Measurements from ENCODE around the gene CDC14A.

The CDC14A gene

DNA sequence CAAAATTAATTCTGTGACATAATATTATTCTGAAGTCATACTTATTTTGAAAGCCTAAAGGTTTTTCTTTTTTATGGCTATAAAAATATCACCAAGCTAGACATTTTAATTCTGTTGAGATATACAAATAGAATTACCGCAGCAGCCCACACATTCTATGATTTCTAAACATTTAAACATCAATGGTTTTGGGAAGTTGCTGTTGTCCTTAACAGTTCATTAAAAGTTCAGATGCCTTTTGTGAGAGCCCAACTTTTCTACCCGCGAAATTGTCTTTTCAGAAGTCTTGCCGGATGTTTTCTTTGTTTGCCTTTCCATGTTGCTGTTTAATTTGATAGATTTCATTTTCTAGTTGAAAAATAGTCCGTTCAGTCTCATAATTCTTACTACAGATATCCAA lies 40.5 kb downstream of the CDC14A start:
- H3K79me2 ChIP-seq (ENCODE audit: insufficient read depth, low read length): no peaks in the 10 kb centered on the region
- H3K36me3 ChIP-seq (ENCODE audit: low read length): no peaks in the 10 kb centered on the region
- no peak for TF ChIP-seq EZH2phosphoT487 (conservative IDR thresholded peaks at IDR 0.05; ENCODE audit: low read length)
- TF ChIP-seq, protein P1, sequence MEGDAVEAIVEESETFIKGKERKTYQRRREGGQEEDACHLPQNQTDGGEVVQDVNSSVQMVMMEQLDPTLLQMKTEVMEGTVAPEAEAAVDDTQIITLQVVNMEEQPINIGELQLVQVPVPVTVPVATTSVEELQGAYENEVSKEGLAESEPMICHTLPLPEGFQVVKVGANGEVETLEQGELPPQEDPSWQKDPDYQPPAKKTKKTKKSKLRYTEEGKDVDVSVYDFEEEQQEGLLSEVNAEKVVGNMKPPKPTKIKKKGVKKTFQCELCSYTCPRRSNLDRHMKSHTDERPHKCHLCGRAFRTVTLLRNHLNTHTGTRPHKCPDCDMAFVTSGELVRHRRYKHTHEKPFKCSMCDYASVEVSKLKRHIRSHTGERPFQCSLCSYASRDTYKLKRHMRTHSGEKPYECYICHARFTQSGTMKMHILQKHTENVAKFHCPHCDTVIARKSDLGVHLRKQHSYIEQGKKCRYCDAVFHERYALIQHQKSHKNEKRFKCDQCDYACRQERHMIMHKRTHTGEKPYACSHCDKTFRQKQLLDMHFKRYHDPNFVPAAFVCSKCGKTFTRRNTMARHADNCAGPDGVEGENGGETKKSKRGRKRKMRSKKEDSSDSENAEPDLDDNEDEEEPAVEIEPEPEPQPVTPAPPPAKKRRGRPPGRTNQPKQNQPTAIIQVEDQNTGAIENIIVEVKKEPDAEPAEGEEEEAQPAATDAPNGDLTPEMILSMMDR (IDR thresholded peaks at IDR 0.05; ENCODE audit: insufficient read depth, low read length, poor library complexity, severe bottlenecking): no peak
- H3K9me2 ChIP-seq (replicated peaks; ENCODE audit: insufficient read depth, low read length): no peaks in the 10 kb centered on the region
- no peak overlapping the region for H3K27ac ChIP-seq (ENCODE audit: low read depth, low read length)
- H3K27me3 ChIP-seq (ENCODE audit: low read length): no peaks in the 10 kb centered on the region
- H3K9me3 ChIP-seq (ENCODE audit: insufficient read depth, low read length): no peaks in the 10 kb centered on the region
- no peak overlapping the region for H3K4me3 ChIP-seq (ENCODE audit: insufficient read depth, low read length, poor library complexity, severe bottlenecking)
- no peak overlapping the region for H2AFZ ChIP-seq (ENCODE audit: low read depth, low read length, severe bottlenecking)
- H3K9ac ChIP-seq (ENCODE audit: low read length): no peak overlapping the region
- H3K4me2 ChIP-seq (ENCODE audit: low read depth, low read length, poor library complexity, severe bottlenecking): no peak overlapping the region
- H4K20me1 ChIP-seq (ENCODE audit: low read depth, low read length): no peaks in the 10 kb centered on the region
- no peaks in the 10 kb centered on the region for H3F3A ChIP-seq (ENCODE audit: insufficient read depth)

DNA sequence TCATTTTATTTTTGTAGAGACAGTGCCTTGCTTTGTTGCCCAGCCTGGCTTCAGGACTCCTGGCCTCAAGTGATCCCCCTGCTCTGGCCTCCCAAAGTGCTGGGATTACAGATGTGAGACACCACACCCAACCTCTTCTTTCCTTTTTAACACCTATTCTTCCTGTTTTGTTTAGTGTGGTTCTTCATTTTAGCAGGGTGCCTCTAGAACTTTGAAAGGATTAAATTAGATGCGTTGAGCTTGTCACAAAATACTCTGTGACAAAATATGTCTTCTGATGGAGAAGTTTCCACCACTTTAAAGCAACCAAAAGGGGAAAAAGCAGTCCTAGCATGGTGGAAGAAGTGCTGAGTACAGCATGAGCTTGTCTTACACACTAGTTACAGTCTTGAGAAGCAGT lies 42.0 kb downstream of the CDC14A start:
- Histone ChIP-seq H3K9me3 (ENCODE audit: insufficient read depth, low read length) (no peaks in the 10 kb centered on the region), H4K20me1 (ENCODE audit: low read depth, low read length) (no peaks in the 10 kb centered on the region), H2AFZ (ENCODE audit: low read depth, low read length, severe bottlenecking) (no peak overlapping the region), H3K79me2 (ENCODE audit: insufficient read depth, low read length) (no peaks in the 10 kb centered on the region), H3K4me2 (ENCODE audit: low read depth, low read length, poor library complexity, severe bottlenecking) (no peak overlapping the region), H3K9ac (ENCODE audit: low read length) (no peak overlapping the region), H3K9me2 (replicated peaks; ENCODE audit: insufficient read depth, low read length) (no peaks in the 10 kb centered on the region), H3K36me3 (ENCODE audit: low read length) (no peaks in the 10 kb centered on the region), H3K27ac (ENCODE audit: low read depth, low read length) (no peak overlapping the region), H3K27me3 (ENCODE audit: low read length) (no peaks in the 10 kb centered on the region), H3K4me3 (ENCODE audit: insufficient read depth, low read length, poor library complexity, severe bottlenecking) (no peak overlapping the region), H3F3A (ENCODE audit: insufficient read depth) (no peaks in the 10 kb centered on the region)
- TF ChIP-seq EZH2phosphoT487 (conservative IDR thresholded peaks at IDR 0.05; ENCODE audit: low read length): no peak
- TF ChIP-seq, protein P1 (IDR thresholded peaks at IDR 0.05; ENCODE audit: insufficient read depth, low read length, poor library complexity, severe bottlenecking): no peak

DNA sequence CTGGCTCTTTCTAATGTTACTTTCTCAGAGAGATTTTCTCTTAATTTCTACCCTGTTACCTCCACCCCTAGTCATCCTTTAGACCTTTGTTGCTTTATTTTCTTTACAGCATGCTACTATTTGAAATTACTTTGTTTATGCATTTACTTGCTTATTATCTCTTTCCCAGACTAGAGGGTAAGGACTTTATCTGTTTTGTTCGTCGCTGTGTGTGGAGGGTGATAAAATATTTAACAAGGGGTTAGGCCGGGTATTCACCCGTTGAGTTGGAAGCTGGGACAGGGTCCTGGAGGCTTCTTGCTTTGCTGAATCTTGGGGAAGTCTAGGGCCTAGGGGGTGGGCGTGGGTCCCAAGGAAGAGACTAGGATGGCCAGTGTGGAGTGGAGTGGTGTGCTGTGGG lies 43.6 kb downstream of the CDC14A start:
- H3K36me3 ChIP-seq (ENCODE audit: low read length): no peaks in the 10 kb centered on the region
- no peaks in the 10 kb centered on the region for H3K27me3 ChIP-seq (ENCODE audit: low read length)
- H2AFZ ChIP-seq (ENCODE audit: low read depth, low read length, severe bottlenecking): no peak overlapping the region
- no peaks in the 10 kb centered on the region for H3K79me2 ChIP-seq (ENCODE audit: insufficient read depth, low read length)
- TF ChIP-seq, protein P1 (IDR thresholded peaks at IDR 0.05; ENCODE audit: insufficient read depth, low read length, poor library complexity, severe bottlenecking): no peak
- TF ChIP-seq EZH2phosphoT487 (conservative IDR thresholded peaks at IDR 0.05; ENCODE audit: low read length): no peak
- no peaks in the 10 kb centered on the region for H3F3A ChIP-seq (ENCODE audit: insufficient read depth)
- no peak overlapping the region for H3K9ac ChIP-seq (ENCODE audit: low read length)
- no peak overlapping the region for H3K27ac ChIP-seq (ENCODE audit: low read depth, low read length)
- no peak overlapping the region for H3K4me2 ChIP-seq (ENCODE audit: low read depth, low read length, poor library complexity, severe bottlenecking)
- no peak overlapping the region for H3K4me3 ChIP-seq (ENCODE audit: insufficient read depth, low read length, poor library complexity, severe bottlenecking)
- no peaks in the 10 kb centered on the region for H4K20me1 ChIP-seq (ENCODE audit: low read depth, low read length)
- no peaks in the 10 kb centered on the region for H3K9me3 ChIP-seq (ENCODE audit: insufficient read depth, low read length)
- no peaks in the 10 kb centered on the region for H3K9me2 ChIP-seq (replicated peaks; ENCODE audit: insufficient read depth, low read length)
